ENCODE measurements around the gene NCR2. TPM values are rescaled to one million over a fixed set of nuclear protein-coding genes. Genes with fewer than 3 reads are reported as not detected.

Gene NCR2
- total RNA-seq, 1 donor from 2014 or later, result not detected

DNA sequence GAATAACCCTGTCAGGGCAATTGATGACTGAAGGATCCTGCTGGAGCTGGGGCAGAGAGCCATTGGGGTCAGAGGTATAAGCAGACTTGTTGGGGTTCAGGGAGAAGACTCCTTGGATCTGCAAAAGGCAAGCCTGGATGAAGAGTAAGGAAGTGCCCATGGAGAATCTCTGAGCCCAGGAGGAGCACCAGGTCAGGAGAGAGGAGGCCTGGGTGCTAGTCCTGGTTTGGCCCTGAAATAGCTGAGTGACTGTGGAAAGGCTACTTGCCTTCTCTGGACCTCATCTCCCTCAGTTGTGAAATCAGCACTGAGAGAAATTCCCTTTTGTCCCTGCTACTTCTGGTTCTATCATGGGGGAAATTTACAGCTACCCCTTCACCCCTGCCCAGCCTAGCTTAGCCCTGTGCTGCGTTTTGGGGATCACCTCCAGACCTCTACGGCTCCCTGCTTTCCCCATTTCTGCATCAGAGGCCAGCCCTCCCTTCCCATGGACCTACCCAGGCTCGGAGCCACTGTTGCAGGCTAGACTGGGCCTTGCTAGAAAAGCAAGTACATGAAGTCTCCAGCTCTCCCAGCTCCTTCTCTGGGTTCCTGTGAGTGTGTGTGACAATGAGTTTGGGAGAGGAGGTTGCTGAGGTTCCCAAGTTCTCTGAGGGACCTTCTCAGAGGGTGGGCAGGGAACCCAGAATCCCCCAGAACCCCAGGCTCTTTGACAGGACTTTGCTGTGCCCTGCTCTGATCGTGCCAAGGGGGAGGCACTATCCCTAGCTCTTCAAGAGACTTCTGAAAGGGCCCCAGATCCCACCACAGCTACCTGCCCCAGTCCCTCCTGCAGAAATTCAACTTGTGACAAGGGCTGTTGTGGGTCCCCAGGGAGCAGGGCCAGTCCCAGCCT is 2.3 kb upstream of the NCR2 start:
- intact Hi-C loops (cut with DNase I), result no loop called here
- no peaks in the 10 kb centered on the region for H3K4me1 ChIP-seq

DNA sequence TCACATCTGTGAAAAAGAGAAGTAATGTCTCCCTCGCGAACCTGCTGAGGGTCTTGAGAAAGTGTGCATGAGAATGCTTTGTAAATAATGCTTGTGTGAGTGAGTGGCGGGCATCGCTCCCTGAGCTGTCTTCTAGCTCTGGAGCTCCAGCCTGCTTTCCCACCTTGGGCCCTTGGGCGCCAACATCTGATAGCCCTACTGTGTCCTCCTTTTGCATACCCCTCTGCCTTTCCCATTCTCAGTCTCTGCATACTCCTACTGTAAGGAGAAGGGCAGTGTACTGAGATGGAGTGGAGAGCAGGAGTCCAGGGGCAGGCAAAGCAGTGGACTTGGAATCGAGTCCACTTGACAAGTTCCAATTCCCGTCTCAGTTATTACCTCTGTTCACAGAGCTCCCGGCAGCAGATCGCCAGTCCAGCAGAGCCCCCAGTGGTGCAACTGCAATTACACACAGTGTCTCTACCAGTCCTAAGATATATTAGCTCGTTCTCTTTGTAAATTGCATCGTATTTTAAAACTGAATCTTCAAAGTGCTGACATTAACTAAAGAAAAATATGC is 847 bp upstream of the NCR2 start:
- Histone ChIP-seq H3K27ac (no peak overlapping the region), H3K4me1 (no peaks in the 10 kb centered on the region), H3K9me3 (no peaks in the 10 kb centered on the region), H3K4me3 (no peak overlapping the region), H3K27me3 (peaks cover 8% of the 10 kb centered on the region), H3K36me3 (no peaks in the 10 kb centered on the region)
- TF ChIP-seq, protein P1, sequence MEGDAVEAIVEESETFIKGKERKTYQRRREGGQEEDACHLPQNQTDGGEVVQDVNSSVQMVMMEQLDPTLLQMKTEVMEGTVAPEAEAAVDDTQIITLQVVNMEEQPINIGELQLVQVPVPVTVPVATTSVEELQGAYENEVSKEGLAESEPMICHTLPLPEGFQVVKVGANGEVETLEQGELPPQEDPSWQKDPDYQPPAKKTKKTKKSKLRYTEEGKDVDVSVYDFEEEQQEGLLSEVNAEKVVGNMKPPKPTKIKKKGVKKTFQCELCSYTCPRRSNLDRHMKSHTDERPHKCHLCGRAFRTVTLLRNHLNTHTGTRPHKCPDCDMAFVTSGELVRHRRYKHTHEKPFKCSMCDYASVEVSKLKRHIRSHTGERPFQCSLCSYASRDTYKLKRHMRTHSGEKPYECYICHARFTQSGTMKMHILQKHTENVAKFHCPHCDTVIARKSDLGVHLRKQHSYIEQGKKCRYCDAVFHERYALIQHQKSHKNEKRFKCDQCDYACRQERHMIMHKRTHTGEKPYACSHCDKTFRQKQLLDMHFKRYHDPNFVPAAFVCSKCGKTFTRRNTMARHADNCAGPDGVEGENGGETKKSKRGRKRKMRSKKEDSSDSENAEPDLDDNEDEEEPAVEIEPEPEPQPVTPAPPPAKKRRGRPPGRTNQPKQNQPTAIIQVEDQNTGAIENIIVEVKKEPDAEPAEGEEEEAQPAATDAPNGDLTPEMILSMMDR (IDR thresholded peaks at IDR 0.05), result no peak
- intact Hi-C loops (cut with DNase I), result no loop called here
- DNase-seq, result no peak
- no peak for ATAC-seq

More for the DNA sequence above, 2.3 kb upstream of the NCR2 start:
- TF ChIP-seq, protein P1 (IDR thresholded peaks at IDR 0.05), result no peak
- peaks cover 13% of the 10 kb centered on the region for H3K27me3 ChIP-seq
- no peak overlapping the region for H3K27ac ChIP-seq
- ATAC-seq (no peak), DNase-seq (no peak)
- H3K9me3 ChIP-seq, result no peaks in the 10 kb centered on the region
- no peak overlapping the region for H3K4me3 ChIP-seq
- H3K36me3 ChIP-seq, result no peaks in the 10 kb centered on the region

DNA sequence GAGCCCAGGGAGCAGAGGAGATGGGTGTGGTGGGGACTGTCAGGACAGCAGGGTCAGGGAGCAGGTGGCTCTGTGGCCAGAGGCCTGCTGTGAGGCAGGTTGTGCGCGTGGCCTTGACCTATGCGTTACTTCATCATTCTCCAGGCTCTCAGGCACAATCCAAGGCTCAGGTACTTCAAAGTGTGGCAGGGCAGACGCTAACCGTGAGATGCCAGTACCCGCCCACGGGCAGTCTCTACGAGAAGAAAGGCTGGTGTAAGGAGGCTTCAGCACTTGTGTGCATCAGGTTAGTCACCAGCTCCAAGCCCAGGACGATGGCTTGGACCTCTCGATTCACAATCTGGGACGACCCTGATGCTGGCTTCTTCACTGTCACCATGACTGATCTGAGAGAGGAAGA is 535 bp downstream of the NCR2 start:
- ATAC-seq, result no peak
- Histone ChIP-seq H3K27ac (no peak overlapping the region), H3K27me3 (peaks cover 5% of the 10 kb centered on the region), H3K9me3 (no peaks in the 10 kb centered on the region), H3K4me1 (no peaks in the 10 kb centered on the region), H3K36me3 (no peaks in the 10 kb centered on the region), H3K4me3 (no peak overlapping the region)
- no peak for DNase-seq
- TF ChIP-seq, protein P1 (IDR thresholded peaks at IDR 0.05), result no peak
- intact Hi-C loops (cut with DNase I), result no loop called here

DNA sequence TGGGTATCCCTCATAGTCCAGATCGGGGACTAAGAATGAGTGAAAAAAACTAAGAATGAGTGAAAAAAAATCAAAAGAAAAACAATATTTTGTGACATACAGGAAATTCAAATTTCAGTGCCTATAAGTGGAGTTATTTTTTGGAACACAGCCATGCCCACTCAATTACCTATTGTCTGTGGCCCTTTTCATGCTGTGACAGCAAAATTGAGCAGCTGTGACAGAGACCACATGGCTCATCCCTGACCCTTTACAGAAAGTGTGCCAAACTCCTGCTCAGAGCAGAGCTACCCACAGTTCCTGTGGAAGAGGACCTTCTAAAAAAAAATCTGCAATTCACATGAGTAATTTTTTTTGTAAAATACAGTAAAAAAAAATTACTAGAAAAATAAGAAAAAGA is 1.4 kb downstream of the NCR2 start:
- no peak overlapping the region for H3K27ac ChIP-seq
- peaks cover 5% of the 10 kb centered on the region for H3K27me3 ChIP-seq
- no peaks in the 10 kb centered on the region for H3K9me3 ChIP-seq
- intact Hi-C loops (cut with DNase I), result no loop called here
- DNase-seq (no peak), ATAC-seq (no peak)
- H3K4me3 ChIP-seq, result no peak overlapping the region
- no peaks in the 10 kb centered on the region for H3K4me1 ChIP-seq
- H3K36me3 ChIP-seq, result no peaks in the 10 kb centered on the region
- TF ChIP-seq, protein P1 (IDR thresholded peaks at IDR 0.05), result no peak

DNA sequence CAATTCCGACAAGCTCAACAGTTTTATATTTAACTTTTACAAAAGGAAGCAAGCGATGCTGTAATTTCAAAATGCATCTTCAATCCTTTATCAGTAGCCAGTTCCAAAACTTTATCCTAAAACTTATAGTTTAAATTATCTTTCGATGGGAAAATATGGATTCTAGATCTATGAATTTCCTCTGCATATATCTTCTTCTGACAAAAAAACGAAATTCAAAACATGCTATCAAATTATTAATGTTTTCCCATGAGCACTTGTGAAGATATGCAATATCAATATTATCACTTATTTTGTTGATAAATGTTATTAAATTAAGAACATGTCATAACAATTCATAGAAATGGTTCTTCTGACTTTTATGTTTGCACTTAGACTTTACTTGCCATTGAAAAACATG is 2.3 kb downstream of the NCR2 start:
- H3K9me3 ChIP-seq, result no peaks in the 10 kb centered on the region
- H3K36me3 ChIP-seq, result no peaks in the 10 kb centered on the region
- peaks cover 5% of the 10 kb centered on the region for H3K27me3 ChIP-seq
- intact Hi-C loops (cut with DNase I), result no loop called here
- no peaks in the 10 kb centered on the region for H3K4me1 ChIP-seq
- no peak for ATAC-seq
- H3K4me3 ChIP-seq, result no peak overlapping the region
- TF ChIP-seq, protein P1 (IDR thresholded peaks at IDR 0.05), result no peak
- no peak overlapping the region for H3K27ac ChIP-seq
- no peak for DNase-seq
